Measurements from ENCODE around the gene CADPS2.

CADPS2 gene

DNA sequence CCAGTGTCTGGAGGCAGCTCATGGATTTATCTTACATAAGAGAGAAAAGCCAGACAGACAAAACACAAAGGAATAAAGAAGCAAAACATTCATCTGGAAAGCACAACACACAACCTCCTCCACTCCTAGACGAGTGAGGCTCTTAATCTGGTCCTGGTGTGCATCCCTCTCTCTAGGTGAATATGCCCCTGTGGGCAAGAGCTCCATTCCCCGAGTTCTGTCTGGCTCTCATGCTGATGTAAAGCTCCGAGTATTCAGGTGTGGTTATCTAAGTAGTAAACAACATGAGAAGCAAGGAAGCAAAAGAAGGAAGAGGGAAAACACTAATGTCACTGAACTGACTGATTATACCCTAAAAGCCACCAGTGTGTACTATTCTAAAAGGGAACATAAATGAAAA, 533.8 kb downstream of the CADPS2 start:
- TF ChIP-seq, protein P1, sequence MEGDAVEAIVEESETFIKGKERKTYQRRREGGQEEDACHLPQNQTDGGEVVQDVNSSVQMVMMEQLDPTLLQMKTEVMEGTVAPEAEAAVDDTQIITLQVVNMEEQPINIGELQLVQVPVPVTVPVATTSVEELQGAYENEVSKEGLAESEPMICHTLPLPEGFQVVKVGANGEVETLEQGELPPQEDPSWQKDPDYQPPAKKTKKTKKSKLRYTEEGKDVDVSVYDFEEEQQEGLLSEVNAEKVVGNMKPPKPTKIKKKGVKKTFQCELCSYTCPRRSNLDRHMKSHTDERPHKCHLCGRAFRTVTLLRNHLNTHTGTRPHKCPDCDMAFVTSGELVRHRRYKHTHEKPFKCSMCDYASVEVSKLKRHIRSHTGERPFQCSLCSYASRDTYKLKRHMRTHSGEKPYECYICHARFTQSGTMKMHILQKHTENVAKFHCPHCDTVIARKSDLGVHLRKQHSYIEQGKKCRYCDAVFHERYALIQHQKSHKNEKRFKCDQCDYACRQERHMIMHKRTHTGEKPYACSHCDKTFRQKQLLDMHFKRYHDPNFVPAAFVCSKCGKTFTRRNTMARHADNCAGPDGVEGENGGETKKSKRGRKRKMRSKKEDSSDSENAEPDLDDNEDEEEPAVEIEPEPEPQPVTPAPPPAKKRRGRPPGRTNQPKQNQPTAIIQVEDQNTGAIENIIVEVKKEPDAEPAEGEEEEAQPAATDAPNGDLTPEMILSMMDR (IDR thresholded peaks at IDR 0.05; ENCODE audit: poor library complexity, severe bottlenecking): no peak
- Histone ChIP-seq H3K4me1 (ENCODE audit: insufficient read depth, poor library complexity, severe bottlenecking) (no peaks in the 10 kb centered on the region), H3K36me3 (ENCODE audit: low read depth) (no peaks in the 10 kb centered on the region), H3K27ac (ENCODE audit: poor library complexity, severe bottlenecking) (no peak overlapping the region), H3K27me3 (ENCODE audit: insufficient read depth, poor library complexity, severe bottlenecking) (no peaks in the 10 kb centered on the region), H3K9me3 (ENCODE audit: severe bottlenecking) (no peaks in the 10 kb centered on the region), H3K4me3 (ENCODE audit: severe bottlenecking) (no peak overlapping the region)
- ATAC-seq (ENCODE audit: low read depth): no peak
- DNase-seq (ENCODE audit: low spot score): no peak

GRCh38 chr7:122350701-122351100, 535.6 kb downstream of the CADPS2 start:
- DNase-seq (ENCODE audit: low spot score): no peak
- H3K27ac ChIP-seq (ENCODE audit: poor library complexity, severe bottlenecking): no peak overlapping the region
- no peaks in the 10 kb centered on the region for H3K36me3 ChIP-seq (ENCODE audit: low read depth)
- H3K4me1 ChIP-seq (ENCODE audit: insufficient read depth, poor library complexity, severe bottlenecking): no peaks in the 10 kb centered on the region
- TF ChIP-seq, protein P1 (IDR thresholded peaks at IDR 0.05; ENCODE audit: poor library complexity, severe bottlenecking): no peak
- H3K4me3 ChIP-seq (ENCODE audit: severe bottlenecking): no peak overlapping the region
- no peak for ATAC-seq (ENCODE audit: low read depth)
- H3K9me3 ChIP-seq (ENCODE audit: severe bottlenecking): peaks cover 1% of the 10 kb centered on the region
- no peaks in the 10 kb centered on the region for H3K27me3 ChIP-seq (ENCODE audit: insufficient read depth, poor library complexity, severe bottlenecking)

GRCh38 chr7:122344303-122344620, 542.0 kb downstream of the CADPS2 start:
- TF ChIP-seq, protein P1 (IDR thresholded peaks at IDR 0.05; ENCODE audit: poor library complexity, severe bottlenecking): no peak

DNA sequence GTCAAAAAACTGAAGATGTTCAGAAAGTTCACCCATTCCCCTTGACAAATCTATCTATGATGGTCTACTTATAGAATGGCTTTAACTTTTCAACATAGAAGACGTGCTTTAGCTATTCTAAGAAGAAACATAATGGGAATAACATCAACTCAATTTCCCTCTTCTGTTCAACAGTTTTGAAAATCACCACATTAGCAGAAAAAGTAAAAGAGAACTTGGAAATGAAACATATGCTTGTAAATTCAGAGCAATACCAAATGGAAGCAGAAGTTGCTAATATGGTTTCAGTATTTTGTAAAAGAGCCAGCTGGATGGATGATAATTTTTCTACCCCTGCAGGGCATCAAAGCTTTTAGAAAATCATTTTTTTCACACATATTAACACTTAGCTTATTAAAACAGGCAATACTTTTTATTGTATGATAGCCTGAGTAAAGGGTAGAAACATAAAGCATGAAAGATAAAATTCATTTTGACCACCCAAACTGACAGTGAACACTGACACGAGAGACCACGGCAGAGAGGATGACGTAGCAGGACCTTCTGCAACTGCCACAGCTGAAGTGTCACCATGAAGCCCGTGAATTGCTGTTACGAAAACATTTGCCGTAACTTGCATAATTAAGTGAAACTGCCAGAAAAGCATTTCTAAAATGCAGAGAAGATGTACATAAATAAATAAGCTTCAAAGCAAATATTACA, 542.5 kb downstream of the CADPS2 start:
- no peak overlapping the region for H3K4me3 ChIP-seq (ENCODE audit: severe bottlenecking)
- H3K27ac ChIP-seq (ENCODE audit: poor library complexity, severe bottlenecking): no peak overlapping the region
- TF ChIP-seq, protein P1 (IDR thresholded peaks at IDR 0.05; ENCODE audit: poor library complexity, severe bottlenecking): no peak
- ATAC-seq (ENCODE audit: low read depth) (no peak), DNase-seq (ENCODE audit: low spot score) (no peak)
- no peaks in the 10 kb centered on the region for H3K4me1 ChIP-seq (ENCODE audit: insufficient read depth, poor library complexity, severe bottlenecking)
- no peaks in the 10 kb centered on the region for H3K27me3 ChIP-seq (ENCODE audit: insufficient read depth, poor library complexity, severe bottlenecking)
- no peaks in the 10 kb centered on the region for H3K36me3 ChIP-seq (ENCODE audit: low read depth)
- H3K9me3 ChIP-seq (ENCODE audit: severe bottlenecking): peaks cover 1% of the 10 kb centered on the region

More at GRCh38 chr7:122344303-122344620, 542.0 kb downstream of the CADPS2 start:
- Histone ChIP-seq H3K27me3 (ENCODE audit: insufficient read depth, poor library complexity, severe bottlenecking) (no peaks in the 10 kb centered on the region), H3K27ac (ENCODE audit: poor library complexity, severe bottlenecking) (no peak overlapping the region), H3K4me1 (ENCODE audit: insufficient read depth, poor library complexity, severe bottlenecking) (no peaks in the 10 kb centered on the region), H3K4me3 (ENCODE audit: severe bottlenecking) (no peak overlapping the region), H3K9me3 (ENCODE audit: severe bottlenecking) (peaks cover 1% of the 10 kb centered on the region), H3K36me3 (ENCODE audit: low read depth) (no peaks in the 10 kb centered on the region)
- ATAC-seq (ENCODE audit: low read depth) (no peak), DNase-seq (ENCODE audit: low spot score) (no peak)

- TF ChIP-seq, protein P1 (IDR thresholded peaks at IDR 0.05; ENCODE audit: poor library complexity, severe bottlenecking): no peak
- no peak for ATAC-seq (ENCODE audit: low read depth)
Measured at GRCh38 chr7:122340427-122340826, 545.8 kb downstream of the CADPS2 start.

More at GRCh38 chr7:122340427-122340826, 545.8 kb downstream of the CADPS2 start:
- Histone ChIP-seq H3K27ac (ENCODE audit: poor library complexity, severe bottlenecking) (no peak overlapping the region), H3K4me1 (ENCODE audit: insufficient read depth, poor library complexity, severe bottlenecking) (no peaks in the 10 kb centered on the region), H3K4me3 (ENCODE audit: severe bottlenecking) (no peak overlapping the region), H3K36me3 (ENCODE audit: low read depth) (no peaks in the 10 kb centered on the region), H3K27me3 (ENCODE audit: insufficient read depth, poor library complexity, severe bottlenecking) (no peaks in the 10 kb centered on the region), H3K9me3 (ENCODE audit: severe bottlenecking) (no peaks in the 10 kb centered on the region)
- DNase-seq (ENCODE audit: low spot score): no peak
